ENCODE data around the gene UAP1.

DNA sequence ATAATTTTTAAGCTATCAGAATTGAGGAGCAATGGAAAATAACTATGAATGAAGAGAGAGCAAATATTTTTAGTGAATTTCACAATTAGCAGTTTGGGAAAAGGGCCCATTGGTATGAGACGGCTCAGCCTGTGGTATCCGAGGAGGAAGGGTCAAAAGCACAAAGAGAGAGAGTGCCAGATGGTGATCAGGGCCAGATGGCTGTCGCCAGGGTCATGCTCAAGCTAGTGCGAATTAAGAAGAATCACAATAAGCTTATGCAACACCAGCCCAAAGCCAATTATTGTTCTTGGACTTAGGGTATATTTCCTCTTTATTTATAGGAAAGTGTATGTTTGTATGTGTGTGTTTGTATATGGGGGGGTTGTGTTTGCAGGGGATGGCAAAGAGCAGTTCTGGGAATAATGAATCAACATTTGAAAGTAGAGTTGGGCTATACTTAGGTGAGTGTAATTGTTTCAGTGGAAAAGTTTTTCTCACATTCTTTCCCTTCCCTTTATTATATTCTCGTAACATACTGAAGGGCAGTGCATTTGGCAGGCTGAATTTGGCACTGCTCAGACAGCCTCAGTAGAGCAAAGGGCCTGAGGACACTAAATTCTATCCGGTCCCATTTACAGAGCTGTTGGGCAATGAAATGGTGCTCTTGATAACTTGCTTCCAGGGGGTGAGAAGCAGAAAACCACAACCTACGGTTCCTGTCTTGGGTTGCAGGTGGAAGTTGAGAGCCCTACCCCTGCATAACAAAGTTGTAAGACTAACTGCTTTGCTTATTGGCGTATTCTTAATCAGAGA, 51.3 kb downstream of the UAP1 start:
- TF ChIP-seq GATA2 (IDR thresholded peaks at IDR 0.05; ENCODE audit: insufficient read depth, insufficient read length, low read depth, low read length), result no peak
- no peak for TF ChIP-seq MYC (IDR thresholded peaks at IDR 0.05; ENCODE audit: low read depth, low read length)
- TF ChIP-seq POLR2A (IDR thresholded peaks at IDR 0.05; ENCODE audit: low read depth, low read length), result no peak
- TF ChIP-seq JUN (IDR thresholded peaks at IDR 0.05; ENCODE audit: borderline replicate concordance, insufficient read depth, insufficient read length, low read depth), result no peak
- no peak for TF ChIP-seq EZH2 (IDR thresholded peaks at IDR 0.05; ENCODE audit: borderline replicate concordance, low read depth, low read length, severe bottlenecking)
- TF ChIP-seq CTCF (IDR thresholded peaks at IDR 0.05; ENCODE audit: extremely low read depth in 1 of 2, insufficient read depth in 1 of 2, low read depth in 1 of 2, low read length in 2 of 2), result no peak
- TF ChIP-seq, protein P1, sequence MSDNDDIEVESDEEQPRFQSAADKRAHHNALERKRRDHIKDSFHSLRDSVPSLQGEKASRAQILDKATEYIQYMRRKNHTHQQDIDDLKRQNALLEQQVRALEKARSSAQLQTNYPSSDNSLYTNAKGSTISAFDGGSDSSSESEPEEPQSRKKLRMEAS (IDR thresholded peaks at IDR 0.05; ENCODE audit: insufficient read depth, insufficient read length), result no peak
- no peak for TF ChIP-seq POLR2AphosphoS5 (IDR thresholded peaks at IDR 0.05; ENCODE audit: insufficient read depth, low read depth, low read length)
- TF ChIP-seq FOS (IDR thresholded peaks at IDR 0.05; ENCODE audit: borderline replicate concordance, insufficient read depth, low read length), result no peak
